HG03039 (cell line): ENCODE measurements around the gene GRID1.

Source experiments
- ATAC-seq: cut with Tn5 transposase; IDR thresholded peaks from one replicate; pipeline ENCODE4 v1.9.1; 2021; ENCODE audit warnings: mild to moderate bottlenecking, moderate library complexity; ENCODE audit not compliant: unreplicated experiment

The GRID1 gene

GRCh38 chr10:86199041-86199440 lies 167.6 kb downstream of the GRID1 start:
- ATAC-seq, result no peak

GRCh38 chr10:86198271-86198670 lies 168.3 kb downstream of the GRID1 start:
- ATAC-seq, result no peak

- ATAC-seq, result no peak
Measured at GRCh38 chr10:86197166-86197790, 169.3 kb downstream of the GRID1 start.

- no peak for ATAC-seq
Measured at GRCh38 chr10:86195521-86196157, 171.0 kb downstream of the GRID1 start.

- no peak for ATAC-seq
Measured at GRCh38 chr10:86194684-86195083, 171.9 kb downstream of the GRID1 start.

GRCh38 chr10:86193841-86194240 lies 172.8 kb downstream of the GRID1 start:
- ATAC-seq, result no peak

GRCh38 chr10:86192691-86193090 lies 173.9 kb downstream of the GRID1 start:
- no peak for ATAC-seq

- no peak for ATAC-seq
Measured at GRCh38 chr10:86192147-86192546, 174.4 kb downstream of the GRID1 start.

GRCh38 chr10:86191686-86192085 lies 174.9 kb downstream of the GRID1 start:
- ATAC-seq, result no peak

- no peak for ATAC-seq
Measured at GRCh38 chr10:86191166-86191565, 175.4 kb downstream of the GRID1 start.

- ATAC-seq, result no peak
Measured at GRCh38 chr10:86190291-86190690, 176.3 kb downstream of the GRID1 start.

GRCh38 chr10:86189891-86190290 lies 176.7 kb downstream of the GRID1 start:
- ATAC-seq, result no peak

GRCh38 chr10:86188796-86189558 lies 177.6 kb downstream of the GRID1 start:
- ATAC-seq, result no peak

GRCh38 chr10:86188326-86188725 lies 178.3 kb downstream of the GRID1 start:
- no peak for ATAC-seq

GRCh38 chr10:86187499-86188239 lies 178.9 kb downstream of the GRID1 start:
- ATAC-seq, result no peak

GRCh38 chr10:86186633-86187032 lies 180.0 kb downstream of the GRID1 start:
- no peak for ATAC-seq

GRCh38 chr10:86182595-86182994 lies 184.0 kb downstream of the GRID1 start:
- no peak for ATAC-seq

- no peak for ATAC-seq
Measured at GRCh38 chr10:86182150-86182549, 184.4 kb downstream of the GRID1 start.

- no peak for ATAC-seq
Measured at GRCh38 chr10:86180861-86181260, 185.7 kb downstream of the GRID1 start.

GRCh38 chr10:86179961-86180360 lies 186.6 kb downstream of the GRID1 start:
- no peak for ATAC-seq

GRCh38 chr10:86179153-86179524 lies 187.5 kb downstream of the GRID1 start:
- no peak for ATAC-seq
